Breast epithelium (tissue), 3 donors: ENCODE measurements around the gene ATAD3A.

Source experiments
- CTCF ChIP-seq, 3 donors: fragments of 450-650 bp; IDR thresholded peaks; one replicate each; pipeline ENCODE4 v1.5.1; 2016 to 2017; ENCODE audit warnings: antibody characterized with exemption in 3 of 3, mild to moderate bottlenecking in 3 of 3, moderate library complexity in 3 of 3
- POLR2A ChIP-seq: fragments of 450-650 bp; IDR thresholded peaks from one replicate; pipeline ENCODE4 v1.6.1; 2016; ENCODE audit warnings: antibody characterized with exemption, mild to moderate bottlenecking, moderate library complexity

GRCh38 chr1:1573843-1574720, 62.1 kb downstream of the ATAD3A start:
- peak in 1 of 3 donors; percentile 16 for TF ChIP-seq CTCF (IDR thresholded peaks at IDR 0.05)
- TF ChIP-seq POLR2A = no peak
